CD4-positive, alpha-beta T cell treated with Interleukin-6 for 4 hours (primary cell): ENCODE data around the gene ZNHIT2.

Source experiments
- DNase-seq: peaks from one replicate; pipeline ENCODE4 v3.0.0-alpha.2; 2020; ENCODE audit warnings: mixed read lengths

Gene ZNHIT2

DNA sequence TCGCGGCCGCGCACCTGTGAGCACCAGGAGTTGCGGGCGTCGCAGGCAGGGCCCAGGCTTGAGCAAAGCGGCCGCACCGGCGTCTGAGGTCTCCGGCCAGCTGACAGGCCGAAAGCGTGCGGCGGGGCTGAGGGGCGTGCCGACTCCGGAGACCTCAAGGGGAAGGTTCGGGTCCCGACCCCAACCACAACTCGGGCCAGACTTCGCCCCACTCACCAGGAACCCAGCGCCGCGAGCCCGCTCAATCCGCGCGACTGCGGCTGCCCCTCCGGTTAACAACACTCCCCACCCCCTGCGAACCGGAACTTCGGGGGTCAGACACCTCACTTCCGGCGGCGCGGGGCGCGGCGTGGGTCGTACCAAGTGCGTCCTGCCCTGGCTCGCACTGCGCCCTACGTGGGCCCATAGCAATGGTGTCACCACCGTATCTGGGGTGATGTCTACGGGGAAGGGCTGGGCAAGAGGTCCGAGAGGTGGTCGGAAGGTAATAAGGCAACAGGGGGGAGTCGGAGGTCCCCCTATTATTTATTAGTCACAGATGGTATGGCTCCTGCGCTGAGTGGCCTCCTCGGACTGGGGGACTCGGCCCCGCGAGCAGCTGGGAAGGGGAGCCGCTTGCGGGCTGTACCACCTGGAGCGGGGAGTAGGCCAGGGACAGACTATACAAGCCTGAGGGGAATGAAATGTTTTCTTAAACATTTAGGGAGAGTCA is 16.9 kb upstream of the ZNHIT2 start, which contains the start of gene SYVN1:
TSS of gene SYVN1 (minus strand) at position 280 of the 712 bp plus-strand sequence. CDS start 918 bp downstream, outside the sequence.
- DNase-seq, result peak; percentile 92

DNA sequence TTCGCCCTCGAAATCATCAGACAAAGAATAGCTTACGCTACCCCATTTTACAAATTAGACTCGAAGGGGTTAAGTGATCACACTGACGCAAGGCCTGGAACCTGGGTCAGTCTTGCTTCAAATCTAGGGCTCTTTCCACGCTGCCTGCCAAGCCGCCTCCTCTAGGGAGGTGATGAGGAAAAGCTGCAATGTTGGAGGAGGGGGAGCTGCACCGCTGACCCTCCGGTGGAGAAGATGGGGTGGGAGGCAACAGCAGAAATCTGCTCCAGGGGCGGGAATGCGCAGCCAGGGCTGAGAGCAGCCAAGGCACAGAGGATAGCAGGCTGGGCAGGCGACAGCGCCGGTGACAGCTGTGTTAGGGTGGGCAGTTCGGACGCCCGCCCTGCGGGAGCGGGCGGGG is 16.2 kb upstream of the ZNHIT2 start:
- no peak for DNase-seq

DNA sequence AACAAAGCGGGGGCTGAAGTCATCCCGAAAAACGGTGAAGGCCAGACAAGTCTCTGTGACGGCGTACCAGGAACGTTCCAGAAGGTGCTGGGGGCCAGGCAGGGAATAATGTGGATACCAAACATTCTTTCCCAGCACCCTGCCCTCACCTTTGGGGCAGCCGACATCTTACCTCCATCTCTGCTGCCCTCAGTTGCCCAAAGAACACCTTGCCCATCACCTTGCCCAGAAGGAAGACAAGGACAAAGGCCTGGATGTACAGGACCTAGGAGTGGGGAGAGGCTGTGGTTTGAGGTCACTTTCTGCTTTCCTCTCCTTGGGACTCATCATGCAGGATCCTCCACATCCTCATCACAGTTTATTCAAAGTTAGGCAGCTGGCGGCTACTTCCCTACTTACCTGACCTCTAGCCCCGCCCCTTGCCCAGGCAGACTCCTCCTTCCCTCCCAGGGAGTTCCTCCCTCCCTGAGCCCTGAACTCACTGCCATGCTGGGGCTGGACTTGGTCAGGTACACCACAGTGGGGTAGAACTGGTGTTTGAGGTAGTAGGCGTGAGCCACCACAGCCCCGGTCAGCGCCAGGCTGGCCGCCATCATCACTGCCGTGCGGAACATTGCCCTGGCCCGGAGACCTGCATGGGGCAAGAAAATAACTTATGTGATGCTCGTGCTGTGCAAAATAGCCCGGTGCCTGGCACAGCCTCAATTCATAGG is 15.6 kb upstream of the ZNHIT2 start:
- peak; percentile 67 for DNase-seq

DNA sequence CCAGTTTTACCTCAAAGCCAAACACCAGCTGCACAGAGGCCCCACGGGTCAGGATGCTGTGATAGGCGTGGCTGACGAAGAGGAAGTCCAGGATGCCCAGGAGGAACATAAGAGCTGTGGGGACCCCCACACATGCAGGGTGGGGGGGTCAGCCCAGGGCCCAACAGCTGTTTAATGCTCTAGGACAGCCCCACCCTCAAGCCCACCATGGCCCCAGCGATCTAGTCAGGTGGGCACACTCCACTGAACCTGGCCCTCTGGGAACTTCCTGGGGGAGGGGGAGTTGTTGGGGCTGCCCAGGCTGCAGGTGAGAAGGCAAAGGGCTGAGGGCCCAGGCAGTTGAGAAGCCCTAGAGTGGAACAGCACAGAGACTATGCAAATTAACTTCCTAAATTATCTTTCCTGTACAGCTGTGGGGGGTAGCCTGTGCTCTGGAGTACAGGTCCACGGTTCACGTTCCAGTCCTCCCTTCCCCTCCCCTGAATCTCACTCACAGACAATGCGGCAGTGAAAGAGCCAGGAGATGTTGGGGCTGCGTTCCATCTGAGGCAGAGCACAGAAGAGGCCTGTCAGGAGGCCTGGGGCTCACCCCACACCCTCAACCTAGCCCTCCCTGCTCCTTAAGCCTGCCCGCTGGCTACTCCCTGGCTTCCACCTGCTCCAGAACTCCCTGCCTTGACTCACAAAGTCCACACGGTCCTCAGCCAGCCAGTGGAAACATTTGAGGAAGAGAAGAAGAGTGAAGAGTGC is 14.9 kb upstream of the ZNHIT2 start:
- DNase-seq, result no peak

DNA sequence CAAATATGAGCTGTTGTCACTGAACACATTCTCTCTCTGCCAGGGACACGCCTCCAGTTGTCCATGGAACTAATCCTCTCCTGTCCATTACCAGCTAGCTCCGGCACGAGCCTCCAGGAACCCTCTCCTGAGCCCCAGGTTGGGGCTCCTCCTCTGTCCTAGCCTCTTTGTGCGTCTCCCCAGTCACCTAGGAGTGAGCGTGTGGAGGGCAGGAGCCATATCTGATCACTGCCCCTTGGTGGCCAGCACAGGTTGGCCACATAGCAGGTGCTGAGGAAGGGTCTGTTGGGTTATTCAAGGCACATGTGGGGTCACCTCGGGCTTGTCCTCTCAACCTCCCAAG is 14.4 kb upstream of the ZNHIT2 start:
- no peak for DNase-seq

DNA sequence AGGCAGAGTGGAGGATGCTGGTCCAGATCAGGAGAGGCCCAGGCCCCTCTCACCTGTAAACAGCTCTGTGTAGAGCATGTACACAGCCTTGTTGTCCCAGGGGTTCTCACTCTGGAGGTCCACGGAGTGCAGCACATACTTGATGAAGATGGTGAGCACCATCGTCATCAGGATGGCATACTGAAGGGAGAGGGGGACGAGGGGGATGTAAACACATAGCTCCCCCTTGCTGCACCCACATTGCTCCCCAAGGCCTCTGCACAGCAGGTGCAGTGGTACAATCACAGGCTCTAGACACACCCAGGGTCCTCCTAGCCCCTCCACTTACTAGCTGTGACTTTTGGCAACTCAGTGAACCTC is 13.9 kb upstream of the ZNHIT2 start:
- no peak for DNase-seq

DNA sequence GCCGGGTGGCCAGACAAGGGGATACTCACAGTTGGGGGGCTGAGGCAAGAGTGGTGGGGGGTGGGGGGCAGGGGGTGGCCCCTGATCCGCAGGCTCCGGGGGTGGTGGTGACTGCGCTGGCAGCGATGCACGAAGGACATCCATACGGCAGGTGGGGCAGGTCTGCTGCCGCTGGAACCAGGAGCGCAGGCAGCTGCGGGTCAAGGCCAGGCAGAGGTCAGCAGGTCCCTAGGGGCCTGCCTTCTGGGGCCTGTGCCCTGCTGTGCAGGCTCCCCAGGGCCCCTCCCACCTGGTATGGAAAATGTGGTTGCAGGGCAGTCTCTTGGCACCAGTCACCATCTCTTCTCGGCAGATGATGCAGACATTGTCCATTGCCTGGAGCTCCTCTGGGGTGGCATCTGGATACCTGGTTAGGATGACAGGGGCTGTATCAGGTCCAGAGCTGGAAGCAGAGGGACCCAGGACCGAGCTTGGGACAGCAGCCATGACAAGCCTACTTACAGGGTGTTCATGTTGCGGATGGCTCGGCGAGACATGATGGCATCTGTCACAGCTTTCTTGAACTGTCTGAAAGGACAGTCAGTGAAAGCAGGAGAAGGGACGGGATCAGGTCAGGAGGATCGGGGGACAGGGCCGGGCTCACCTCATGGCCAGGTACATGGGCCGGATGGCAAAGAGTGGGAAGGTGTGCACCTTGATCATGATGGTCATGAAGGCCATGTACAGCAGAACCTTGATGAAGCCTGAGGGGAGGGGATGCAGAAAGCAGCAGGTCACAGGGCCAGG is 13.3 kb upstream of the ZNHIT2 start:
- no peak for DNase-seq

DNA sequence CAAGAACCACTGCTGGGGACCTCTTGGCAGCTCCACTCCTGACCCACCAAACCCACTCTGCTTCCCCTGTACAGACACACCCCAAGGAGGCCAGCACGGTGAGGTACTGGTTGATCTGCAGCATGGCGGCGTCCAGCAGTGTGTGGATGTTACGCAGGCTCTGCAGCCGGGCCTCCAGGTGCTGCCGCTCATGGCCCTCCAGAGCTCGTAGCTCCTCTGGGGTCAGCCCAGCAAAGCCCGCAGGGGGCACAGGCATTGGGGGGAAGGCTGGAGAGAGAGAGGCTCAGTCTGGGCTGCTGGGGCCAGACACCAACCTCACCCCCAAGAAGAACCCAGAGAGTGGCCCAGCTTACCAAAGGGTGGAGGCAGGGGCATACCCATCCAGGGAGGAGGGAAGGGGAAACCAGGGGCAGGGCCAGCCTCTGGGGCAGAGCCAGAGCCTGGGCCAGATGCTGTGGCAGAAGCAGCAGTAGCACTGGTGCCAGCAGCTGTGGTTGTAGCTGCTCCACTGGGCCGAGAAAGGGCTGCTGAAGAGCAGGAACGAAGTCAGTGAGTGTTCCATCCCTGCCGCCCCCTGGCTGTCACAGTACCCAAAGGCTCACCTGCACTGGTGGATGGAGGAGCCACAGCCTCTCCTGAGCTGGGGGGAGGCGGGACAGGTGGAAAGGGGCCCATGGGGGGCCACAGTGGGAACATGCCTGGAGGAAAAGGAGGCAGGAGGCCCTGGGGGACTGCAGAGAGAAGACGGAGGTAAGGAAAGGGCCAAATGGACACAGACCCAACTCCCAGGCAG is 12.3 kb upstream of the ZNHIT2 start:
- DNase-seq, result no peak

DNA sequence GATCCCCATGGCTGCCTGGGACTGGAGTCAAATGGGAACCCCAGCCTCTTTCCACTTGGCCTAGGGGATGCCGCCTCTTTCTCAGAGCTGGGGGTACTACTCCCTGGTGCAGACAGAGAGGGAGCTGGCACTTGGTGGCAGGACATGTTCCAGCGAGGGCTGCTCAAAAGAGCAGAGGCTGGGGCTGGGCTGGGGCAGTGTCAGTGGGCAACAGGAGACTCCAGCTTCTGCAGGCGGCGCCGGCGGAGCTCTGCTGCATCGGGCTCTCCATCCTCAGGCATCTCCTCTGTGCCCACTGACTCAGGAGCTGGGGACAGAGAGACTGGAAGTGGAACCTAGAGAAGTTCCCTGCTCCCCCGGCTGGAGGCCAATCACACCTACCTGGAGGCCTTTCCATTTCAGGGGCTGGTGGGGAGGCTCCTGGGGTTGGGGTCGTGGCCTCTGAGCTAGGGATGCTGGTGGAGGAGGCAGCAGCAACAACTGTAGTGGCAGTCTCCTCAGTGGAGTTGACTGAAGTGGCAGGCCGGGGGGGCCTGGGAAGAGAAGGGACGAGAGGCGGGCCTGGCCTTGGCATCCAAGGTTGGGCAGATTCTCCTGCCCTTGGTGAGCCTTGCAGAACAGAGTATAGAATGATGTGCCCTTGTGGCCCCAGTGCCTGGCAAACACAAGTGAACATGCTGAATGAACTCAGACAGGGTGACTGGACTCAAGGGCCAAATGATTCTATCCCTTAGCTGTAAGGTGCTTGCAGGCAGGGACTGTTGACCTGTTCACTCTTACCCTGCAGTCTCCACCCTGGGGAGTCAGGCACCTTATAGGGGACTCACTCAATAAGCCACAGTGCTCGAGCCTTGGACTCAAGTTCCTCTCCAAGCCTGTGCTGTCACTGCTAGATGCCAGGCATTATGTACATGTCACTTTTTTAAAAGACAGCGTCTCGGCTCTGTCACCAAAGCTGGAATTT is 11.0 kb upstream of the ZNHIT2 start:
- no peak for DNase-seq

DNA sequence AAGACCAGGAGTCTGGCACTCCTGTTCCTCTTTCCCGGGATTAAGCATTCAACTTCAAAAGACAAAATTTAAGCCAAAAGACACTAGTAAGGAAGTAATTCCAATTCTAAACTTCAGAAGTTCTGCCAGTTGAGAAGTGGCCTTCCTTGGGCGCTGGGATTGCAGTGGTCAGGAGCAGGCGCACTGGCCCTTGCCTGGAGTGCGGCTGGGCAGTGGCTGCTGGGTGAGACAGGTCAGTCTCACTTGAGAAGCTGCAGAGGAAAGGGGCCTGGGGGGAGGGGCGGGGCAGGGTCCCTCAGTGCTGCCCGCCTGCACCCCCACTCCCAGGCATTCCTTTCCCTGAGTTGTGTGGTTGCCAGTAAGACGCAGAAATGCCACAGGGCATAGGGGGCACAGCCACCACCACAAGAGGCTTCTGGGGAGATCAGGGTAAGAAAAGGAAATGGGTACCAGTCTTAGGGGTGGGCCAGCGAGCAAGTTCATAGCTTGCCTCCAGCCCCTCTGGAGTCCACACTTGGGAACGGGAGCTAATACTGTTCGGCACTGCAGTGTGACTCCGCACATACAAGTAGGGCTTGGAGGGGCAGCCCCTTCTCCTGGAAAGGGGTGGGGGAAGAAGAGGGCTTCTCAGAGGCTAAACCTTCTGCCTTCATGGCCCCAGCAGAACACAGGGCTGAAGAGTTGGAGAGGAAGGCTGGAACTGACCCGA is 10.1 kb upstream of the ZNHIT2 start:
- DNase-seq, result no peak

DNA sequence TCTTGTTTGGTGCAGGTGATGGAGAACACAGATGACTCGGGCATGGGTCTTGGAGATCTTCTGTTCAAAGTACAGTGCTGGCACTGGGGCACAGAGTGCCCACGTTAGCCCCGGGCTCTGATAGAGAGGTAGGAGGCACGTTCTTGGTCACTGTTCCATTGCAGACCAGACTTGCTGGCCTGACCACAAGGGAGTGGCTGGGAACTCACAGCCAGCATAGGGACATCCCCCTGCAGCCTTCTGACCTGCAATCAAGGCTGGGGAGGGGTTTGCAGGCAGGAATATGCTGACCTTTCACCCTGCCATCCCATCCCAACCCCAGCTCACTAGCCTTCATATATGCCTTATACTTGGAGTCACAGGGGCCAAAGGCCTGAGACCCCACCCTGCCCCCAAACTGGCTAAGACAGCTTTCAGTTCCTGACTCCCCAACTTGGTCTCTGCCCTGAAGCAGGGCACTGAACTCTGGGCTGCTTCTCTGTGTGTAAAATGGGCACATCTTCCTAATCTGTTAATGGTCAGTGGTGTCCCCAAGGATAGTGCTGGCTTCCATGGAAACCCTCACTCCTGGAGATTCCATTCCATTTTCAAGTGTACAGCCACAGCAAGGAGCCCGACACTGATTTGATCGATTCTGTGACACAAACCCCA is 9.2 kb upstream of the ZNHIT2 start:
- no peak for DNase-seq

DNA sequence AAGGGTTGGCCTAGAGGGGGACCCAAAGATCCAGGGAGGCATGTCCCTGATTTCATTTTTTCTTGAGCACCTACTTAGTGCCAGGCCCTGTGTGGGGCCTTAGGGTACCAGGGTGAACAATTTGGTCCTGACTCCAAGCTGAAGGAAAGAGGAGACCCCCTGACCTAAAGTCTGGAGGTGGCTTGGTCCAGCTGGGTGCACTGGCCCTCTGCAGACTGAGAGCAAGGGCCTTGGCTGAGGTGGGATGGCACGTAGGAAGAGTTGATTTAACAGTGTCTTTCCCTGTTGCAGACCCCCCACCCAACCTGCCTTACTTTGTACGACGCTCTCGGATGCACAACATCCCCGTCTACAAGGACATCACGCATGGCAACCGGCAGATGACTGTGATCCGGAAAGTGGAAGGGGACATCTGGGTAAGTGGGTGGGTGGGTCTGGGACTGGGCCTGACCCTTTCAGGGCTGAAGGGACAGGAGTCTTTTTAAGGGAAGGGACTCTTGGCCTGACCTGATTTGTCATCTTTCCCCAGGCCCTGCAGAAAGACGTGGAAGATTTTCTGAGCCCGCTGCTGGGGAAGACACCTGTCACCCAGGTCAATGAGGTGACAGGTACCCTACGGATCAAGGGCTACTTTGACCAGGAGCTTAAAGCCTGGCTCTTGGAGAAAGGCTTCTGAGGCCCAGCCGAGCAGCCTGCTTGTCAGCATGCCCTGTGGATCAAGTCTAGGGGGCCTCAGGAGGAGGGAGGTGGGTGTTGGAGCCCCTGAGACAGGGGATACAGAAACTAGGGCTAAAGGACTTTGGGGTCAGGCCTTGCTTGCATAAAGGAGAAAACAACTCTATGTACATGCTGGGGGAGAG is 7.9 kb upstream of the ZNHIT2 start:
- DNase-seq, result no peak

DNA sequence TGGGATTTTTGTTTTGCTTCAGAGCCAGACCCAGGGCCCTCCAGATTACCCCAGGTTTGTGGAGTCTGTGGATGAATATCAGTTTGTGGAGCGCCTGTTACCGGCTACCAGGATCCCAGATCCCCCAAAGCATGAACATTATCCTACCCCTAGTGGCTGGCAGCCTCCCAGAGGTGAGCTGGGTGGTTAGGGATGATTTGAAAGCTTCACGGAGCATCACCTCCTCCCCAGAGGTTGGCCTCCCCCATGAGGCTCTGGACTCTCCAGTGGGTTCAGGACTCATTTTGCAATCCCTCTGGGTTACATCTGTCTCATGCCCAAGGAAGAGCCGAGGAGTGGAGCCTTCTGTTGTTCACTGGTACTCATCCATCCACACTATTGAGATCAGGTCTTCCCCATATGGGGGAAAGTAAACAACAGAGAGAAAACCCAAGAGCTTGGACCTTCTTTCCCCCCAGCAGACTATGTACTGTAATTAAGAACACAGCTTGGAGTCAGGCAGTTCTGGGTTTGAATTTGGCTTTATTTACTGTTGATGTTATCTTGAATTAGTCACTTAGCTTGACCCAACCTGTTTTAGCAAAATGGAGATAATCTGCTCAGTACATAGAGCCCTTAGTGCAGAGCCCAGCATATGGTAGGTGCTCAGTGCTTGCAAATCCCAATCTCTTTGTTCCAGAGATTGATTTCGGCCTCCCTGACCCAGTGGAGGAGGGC is 7.1 kb upstream of the ZNHIT2 start:
- no peak for DNase-seq

DNA sequence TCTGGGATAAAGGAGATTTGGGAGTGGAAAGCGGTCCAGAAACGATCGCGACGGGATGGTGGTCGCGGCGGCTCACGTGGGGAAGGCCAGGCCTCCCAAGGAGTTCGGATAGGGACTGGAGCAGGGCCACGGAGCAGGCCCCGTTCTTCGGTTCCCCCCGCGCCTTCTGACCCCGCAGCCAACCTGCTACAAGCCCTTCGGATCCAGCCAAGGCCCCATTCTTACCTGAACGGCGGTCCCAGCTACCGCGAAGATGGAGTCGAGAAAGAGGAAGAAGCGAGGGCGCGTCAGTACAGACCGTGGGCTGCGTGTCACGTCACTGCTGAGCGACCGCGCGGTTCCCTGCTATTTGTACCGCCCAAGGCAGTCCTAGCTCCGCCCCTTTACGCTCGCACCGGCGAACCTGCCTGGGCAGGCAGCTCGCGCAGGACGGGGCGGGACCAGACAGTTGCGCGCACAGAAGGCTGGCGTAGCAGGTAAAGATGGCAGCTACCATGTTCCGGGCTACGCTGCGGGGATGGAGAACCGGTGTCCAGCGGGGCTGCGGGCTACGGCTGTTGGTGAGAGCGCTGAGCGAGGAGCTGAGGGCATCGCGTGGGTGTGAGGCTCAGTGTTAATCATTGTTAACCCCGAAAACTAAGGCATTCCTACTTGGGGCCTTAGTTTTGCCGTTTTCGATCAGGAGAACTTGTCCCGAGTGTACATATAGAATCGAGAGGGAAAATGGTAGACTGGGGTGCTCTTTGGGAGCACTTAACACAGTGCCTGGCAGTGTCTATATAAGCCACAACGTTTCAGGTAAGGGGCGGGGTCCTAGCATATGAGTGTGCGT is 4.6 kb upstream of the ZNHIT2 start, which contains the start of the genes FAU and MRPL49:
TSS of gene FAU (minus strand) at position 270 of the 832 bp plus-strand sequence. CDS start 321 bp downstream, outside the sequence.
TSS of gene MRPL49 (plus strand) at position 457 of the 832 bp plus-strand sequence. CDS start at position 483, 26 bp downstream.
- peak; percentile 100 for DNase-seq

DNA sequence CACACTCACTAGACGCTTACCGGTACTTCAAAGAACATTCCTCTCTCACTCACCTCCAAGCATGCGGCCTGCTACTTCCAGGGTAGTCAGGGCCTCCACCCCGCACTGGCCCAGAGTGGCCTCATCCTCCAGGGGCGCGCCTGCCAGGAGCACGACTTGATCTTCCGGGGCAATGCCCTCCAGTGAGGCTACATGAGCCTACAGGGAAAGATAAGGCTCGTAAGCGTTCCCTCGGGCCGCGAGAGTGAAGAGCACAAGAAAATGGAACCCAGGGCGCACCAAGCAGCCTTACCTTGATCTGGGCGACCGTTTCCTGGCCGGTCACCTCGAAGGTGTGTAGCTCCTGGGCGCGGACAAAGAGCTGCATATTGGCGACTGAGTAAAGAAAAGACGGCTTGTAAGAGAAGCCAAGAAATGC is 4.0 kb upstream of the ZNHIT2 start:
- no peak for DNase-seq

DNA sequence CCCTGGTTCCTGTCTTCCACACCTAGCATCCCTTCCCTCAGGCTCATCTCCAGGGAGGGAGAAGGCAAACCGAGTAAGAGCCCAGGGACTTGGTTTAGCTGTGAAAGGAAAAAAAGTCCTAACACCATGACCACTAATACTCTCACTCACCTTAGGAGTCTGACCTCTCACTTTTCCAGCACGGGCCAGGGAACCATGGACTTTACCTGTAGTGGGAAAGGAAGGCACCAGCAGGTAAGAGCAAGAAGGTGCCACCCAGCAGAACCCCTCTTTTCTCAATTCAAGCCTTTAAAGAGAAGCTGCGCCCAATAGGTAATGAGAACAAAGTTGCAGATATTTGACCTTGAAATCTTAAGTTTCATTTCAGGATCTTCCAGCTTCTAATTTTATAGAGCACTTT is 3.3 kb upstream of the ZNHIT2 start:
- DNase-seq, result no peak

DNA sequence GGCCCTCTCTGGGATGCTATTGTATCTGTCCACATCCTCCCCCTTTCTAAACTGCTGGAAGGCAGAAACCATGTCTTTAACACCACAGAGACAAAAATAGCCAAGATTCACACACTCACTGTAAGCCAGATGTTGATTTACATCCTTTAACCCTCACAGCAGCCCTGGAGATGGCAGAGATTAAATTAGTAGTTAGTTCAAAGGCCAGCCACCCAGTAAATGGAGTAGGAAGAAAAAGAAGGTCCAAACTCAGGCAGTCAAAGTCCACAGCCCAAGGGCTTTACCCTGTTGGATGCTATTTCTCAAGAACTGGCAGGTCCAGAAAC is 2.1 kb upstream of the ZNHIT2 start:
- DNase-seq, result no peak
